HL-60 (cell line): ENCODE data around the gene TMBIM6.

Experiments
- CTCF ChIP-seq: IDR thresholded peaks from one replicate; pipeline ENCODE4 v1.5.1; 2011; ENCODE audit warnings: low read length, control low read depth, inconsistent platforms; ENCODE audit not compliant: insufficient read depth
- TF ChIP-seq, protein P1 (sequence below): IDR thresholded peaks from 2 replicates; pipeline ENCODE4 v1.6.1; 2012; ENCODE audit warnings: low read depth; ENCODE audit not compliant: insufficient replicate concordance

DNA sequence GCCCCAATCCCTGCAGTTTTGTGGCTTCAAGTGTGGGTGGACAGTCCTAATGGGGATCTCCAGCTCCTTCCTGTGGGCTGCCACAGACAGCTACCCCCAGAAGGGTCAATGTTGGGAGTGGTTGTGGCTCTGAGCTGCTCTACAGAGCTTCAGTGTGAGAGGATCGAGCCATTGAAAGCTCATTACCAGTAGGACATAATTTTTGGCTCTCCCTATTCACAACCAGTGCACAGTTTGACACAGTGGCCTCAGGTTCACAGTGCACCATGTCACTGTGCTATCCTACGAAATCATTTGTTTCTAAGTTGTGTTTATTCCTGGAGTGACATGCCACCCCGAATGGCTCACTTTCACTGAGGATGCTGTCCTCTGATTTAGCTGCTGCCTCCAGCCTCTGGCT lies 22.8 kb downstream of the TMBIM6 start:
- TF ChIP-seq CTCF, result no peak
- TF ChIP-seq, protein P1, sequence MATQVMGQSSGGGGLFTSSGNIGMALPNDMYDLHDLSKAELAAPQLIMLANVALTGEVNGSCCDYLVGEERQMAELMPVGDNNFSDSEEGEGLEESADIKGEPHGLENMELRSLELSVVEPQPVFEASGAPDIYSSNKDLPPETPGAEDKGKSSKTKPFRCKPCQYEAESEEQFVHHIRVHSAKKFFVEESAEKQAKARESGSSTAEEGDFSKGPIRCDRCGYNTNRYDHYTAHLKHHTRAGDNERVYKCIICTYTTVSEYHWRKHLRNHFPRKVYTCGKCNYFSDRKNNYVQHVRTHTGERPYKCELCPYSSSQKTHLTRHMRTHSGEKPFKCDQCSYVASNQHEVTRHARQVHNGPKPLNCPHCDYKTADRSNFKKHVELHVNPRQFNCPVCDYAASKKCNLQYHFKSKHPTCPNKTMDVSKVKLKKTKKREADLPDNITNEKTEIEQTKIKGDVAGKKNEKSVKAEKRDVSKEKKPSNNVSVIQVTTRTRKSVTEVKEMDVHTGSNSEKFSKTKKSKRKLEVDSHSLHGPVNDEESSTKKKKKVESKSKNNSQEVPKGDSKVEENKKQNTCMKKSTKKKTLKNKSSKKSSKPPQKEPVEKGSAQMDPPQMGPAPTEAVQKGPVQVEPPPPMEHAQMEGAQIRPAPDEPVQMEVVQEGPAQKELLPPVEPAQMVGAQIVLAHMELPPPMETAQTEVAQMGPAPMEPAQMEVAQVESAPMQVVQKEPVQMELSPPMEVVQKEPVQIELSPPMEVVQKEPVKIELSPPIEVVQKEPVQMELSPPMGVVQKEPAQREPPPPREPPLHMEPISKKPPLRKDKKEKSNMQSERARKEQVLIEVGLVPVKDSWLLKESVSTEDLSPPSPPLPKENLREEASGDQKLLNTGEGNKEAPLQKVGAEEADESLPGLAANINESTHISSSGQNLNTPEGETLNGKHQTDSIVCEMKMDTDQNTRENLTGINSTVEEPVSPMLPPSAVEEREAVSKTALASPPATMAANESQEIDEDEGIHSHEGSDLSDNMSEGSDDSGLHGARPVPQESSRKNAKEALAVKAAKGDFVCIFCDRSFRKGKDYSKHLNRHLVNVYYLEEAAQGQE, result no peak
